ENCODE measurements around the gene SLC25A23. TPM values are rescaled to one million over a fixed set of nuclear protein-coding genes. Genes with fewer than 3 reads are reported as not detected.

SLC25A23 gene
- total and polyA plus RNA-seq, 9 of the 15 experiments (the other 6 are each of a cell fraction or from before 2014, with no cell fraction given), result 6.1 to 72.0 (median 26.6) TPM

- ChIA-PET POLR2A (interaction anchor here (0.6 to 1.2 kb wide), 6 partner anchors 14 to 463 kb away, joined by 3 to 5 read pairs (median 4); partner anchors contain the start of genes ALKBH7 and CLPP), CTCF (ENCODE audit: low intra/inter-chr PET ratio) (no interaction called here)
- Histone ChIP-seq H3K27ac (ENCODE audit: extremely low read depth, low read depth, low read length) (peak within 1 kb of the TSS; percentile 87), H3K9ac (ENCODE audit: insufficient read depth in 1 of 2, low read depth in 2 of 2, low read length in 2 of 2) (peak within 1 kb of the TSS; percentile 95 to 96), H3K4me2 (ENCODE audit: insufficient read depth, low read length) (peak within 1 kb of the TSS; percentile 98), H3K4me3 (peak within 1 kb of the TSS; percentile 87), H3K36me3 (ENCODE audit: control insufficient read depth, insufficient read depth, low read length) (peaks cover 32% of the 10 kb centered on the region; the same call in 2 of the 3 replicates), H3K27me3 (ENCODE audit: control insufficient read depth in 2 of 2, insufficient read depth in 2 of 2, low read length in 2 of 2) (no peaks in the 10 kb centered on the region), H4K20me1 (replicated peaks; ENCODE audit: control insufficient read depth, insufficient read depth, low read length) (no peaks in the 10 kb centered on the region), H3K9me1 (ENCODE audit: control insufficient read depth, insufficient read depth, low read length) (no peaks in the 10 kb centered on the region), H3K9me3 (replicated peaks; ENCODE audit: control insufficient read depth, insufficient read depth, low read depth, low read length) (no peaks in the 10 kb centered on the region), H3K79me2 (ENCODE audit: control insufficient read depth, insufficient read depth, low read length) (peaks cover 23% of the 10 kb centered on the region), H2AFZ (ENCODE audit: low read depth, low read length) (peak within 1 kb of the TSS; percentile 100), H3K4me1 (replicated peaks in 1 of 2; ENCODE audit: control insufficient read depth in 2 of 2, insufficient read depth in 2 of 2, low read length in 2 of 2) (peaks cover 8 to 21% of the 10 kb centered on the region in 2 experiments; a peak in 3 of 5 replicates)
- in situ Hi-C loops (cut with MboI), result no loop called here
- WGBS (ENCODE audit: insufficient coverage, low coverage, missing lambda C conversion rate), result under 1% methylated on average over 63 of the region's 69 CpGs
- ATAC-seq, result peak; percentile 96
- intact Hi-C loops (cut with micrococcal nuclease), result no loop called here
- BruUV-seq (replicated peaks), result no TSS peak
- peak; percentile 94 for FAIRE-seq
- peak; percentile 96 to 99 (median 98) for DNase-seq (ENCODE audit: extremely low read depth in 1 of 4, low spot score in 3 of 4)
- TF ChIP-seq FIP1L1 (IDR thresholded peaks at IDR 0.05; ENCODE audit: low read depth, low read length, poor library complexity, severe bottlenecking) (no peak), KDM5B (IDR thresholded peaks at IDR 0.05; ENCODE audit: insufficient replicate concordance, low read depth, low read length) (peak; percentile 16), CREM (IDR thresholded peaks at IDR 0.05; ENCODE audit: low read depth) (peak; percentile 93), SMARCA4 (IDR thresholded peaks at IDR 0.05) (no peak), ZBTB43 (CRISPR knock-in tag; IDR thresholded peaks at IDR 0.05) (no peak), GTF2F1 (IDR thresholded peaks at IDR 0.05; ENCODE audit: low read depth, low read length) (no peak), ZNF12 (CRISPR knock-in tag; IDR thresholded peaks at IDR 0.05) (no peak), NEUROD1 (IDR thresholded peaks at IDR 0.05; ENCODE audit: borderline replicate concordance, low read depth, low read length, partially characterized antibody) (peak; percentile 30), ZNF165 (CRISPR knock-in tag; IDR thresholded peaks at IDR 0.05; ENCODE audit: borderline replicate concordance) (no peak), SP2 (IDR thresholded peaks at IDR 0.05; ENCODE audit: extremely low read depth, low read depth, low read length, poor library complexity, severe bottlenecking) (peak; percentile 9)
Observed at GRCh38 chr19:6393074-6393982, 66.3 kb downstream of the SLC25A23 start, which contains the start of gene GTF2F1. TSS of gene GTF2F1 (minus strand) at chr19:6393164. CDS start at chr19:6392995, 169 bp downstream.

Data from K562 (cell line).